Ovary (tissue), 9 donors: ENCODE data around the gene RAG1. TPM values are rescaled to one million over a fixed set of nuclear protein-coding genes. Genes with fewer than 3 reads are reported as not detected.

Experiments used
- DNase-seq, 5 donors: peaks; one replicate each; pipeline ENCODE4 v3.0.0-alpha.2; 2019 to 2020
- H3K27ac ChIP-seq, 2 donors: fragments of 200-600 bp; one replicate each; pipeline versions ENCODE4 v1.5.1 to v1.8.0; 2019 to 2022
- H3K27me3 ChIP-seq: fragments of 200-600 bp; one replicate; pipeline ENCODE4 v1.8.0; 2022
- H3K36me3 ChIP-seq: fragments of 200-600 bp; sonication (generic); one replicate; pipeline ENCODE4 v1.5.1; 2019
- H3K4me1 ChIP-seq: one replicate; pipeline ENCODE4 v1.8.1; 2013; ENCODE audit warnings: mild to moderate bottlenecking, moderate library complexity; ENCODE audit not compliant: insufficient read depth
- H3K4me3 ChIP-seq: fragments of 200-600 bp; sonication (generic); one replicate; pipeline ENCODE4 v1.5.1; 2017
- H3K9me3 ChIP-seq, 2 donors: fragments of 200-600 bp in 1 of 2; sonication (generic) in 1 of 2; one replicate each; pipeline versions ENCODE4 v1.5.1 to v1.8.1; 2013 to 2019; ENCODE audit warnings: mild to moderate bottlenecking in 1 of 2, moderate library complexity in 1 of 2
- EP300 ChIP-seq: sonication (generic); formaldehyde crosslinking; IDR thresholded peaks from one replicate; pipeline ENCODE4 v1.6.1; 2017; ENCODE audit warnings: antibody characterized with exemption
- POLR2A ChIP-seq: fragments of 450-650 bp; IDR thresholded peaks from one replicate; pipeline ENCODE4 v1.6.1; 2017; ENCODE audit warnings: antibody characterized with exemption, mild to moderate bottlenecking, moderate library complexity
- WGBS, 3 donors: extraction: QIAGEN DNeasy Blood & Tissue Kit in 1 of 3; methylation state at CpG; one replicate each; pipeline versions ENCODE4 v1.1.5 to v1.1.7; 2013 to 2017; 5-methylcytosine and 5-hydroxymethylcytosine counted together
- intact Hi-C, 4 donors: fragments of 100-400 bp; cut with DNase I; formaldehyde crosslinking; loops; one replicate each; pipeline versions ENCODE4 v1.11.0 to v1.15.1; 2022 to 2023
- polyA plus RNA-seq, 2 donors: library from polyadenylated mRNA; stranded (reverse); fragments of 200-250 nt in 1 of 2; fragments of 350-450 nt in 1 of 2; fragmentation: Illumina TruSeq in 1 of 2; extraction: RNeasy Lipid Tissue Mini Kit (QIAGEN cat#74804) in 1 of 2; gene quantifications; one replicate each; pipeline ENCODE4 v1.2.3, GENCODE V29; 2013 to 2014
- total RNA-seq, 7 donors: library from RNA; depleted of rRNA in 2 of 7; stranded (reverse); fragments of >200 nt in 2 of 7; fragmentation: NEBNext Ultra II Directional in 3 of 7; extraction: Animal tissue kit (Norgen Biotek cat#: 25700) in 3 of 7; gene quantifications; one replicate each; pipeline versions ENCODE4 v1.1.0 to v1.2.4, GENCODE V29; 2016 to 2023
- TF ChIP-seq, protein P1 (sequence below), 3 donors: fragments of 450-650 bp in 2 of 3; fragments of 200-600 bp in 1 of 3; IDR thresholded peaks; one replicate each; pipeline versions ENCODE4 v1.5.1 to v1.8.0; 2016 to 2022; ENCODE audit warnings: antibody characterized with exemption in 3 of 3, mild to moderate bottlenecking in 1 of 3
- donor health status: DM: no; HTN: no; CAD: no; lungs with moderate emphysema.
- donor health status: DM: no; HTN: no; CAD: no.
- donor health status: Bipolar disorder and iron deficiency.
- donor health status: DM: yes; HTN: yes; CAD: no.
- donor health status: DM: no; HTN: no; CAD: no.
- donor health status: DM: yes; HTN: yes; CAD: no.

Gene RAG1
- total and polyA plus RNA-seq, 9 donors, result 0.18 to 1.3 (median 0.40) TPM

DNA sequence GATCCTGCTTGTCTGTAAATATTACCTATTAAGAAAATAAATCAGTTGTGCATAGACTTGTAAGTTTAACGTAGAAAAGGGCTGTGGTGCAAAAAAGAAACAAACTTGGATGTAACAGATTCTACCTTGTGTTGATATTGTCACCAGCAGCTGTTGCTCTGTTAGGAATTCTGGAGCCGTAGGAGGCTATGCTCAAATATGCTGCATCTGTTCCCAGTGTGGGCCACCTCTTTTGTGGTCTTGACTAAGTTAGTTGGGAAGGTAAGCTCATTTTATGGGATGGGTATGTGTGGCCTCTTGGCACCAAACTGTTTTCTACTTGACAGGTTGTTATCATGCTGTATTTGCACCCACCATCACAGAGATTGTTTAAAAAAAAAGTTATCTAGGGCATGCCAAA lies 59.7 kb downstream of the RAG1 start:
- Histone ChIP-seq H3K27me3 (no peaks in the 10 kb centered on the region), H3K9me3 (no peaks in the 10 kb centered on the region), H3K4me1 (no peaks in the 10 kb centered on the region), H3K36me3 (no peaks in the 10 kb centered on the region), H3K4me3 (no peak overlapping the region), H3K27ac (no peak overlapping the region)
- no peak for DNase-seq
- intact Hi-C loops, result loop anchor here in 2 of 4 donors (5.0 to 10.0 kb wide), 2 partner anchors 63 to 850 kb away; partner anchors contain the start of gene RAG1 (in 1 of the 2)
- 34 to 44% (median 43%) methylated on average over 2 of the region's 2 CpGs for WGBS, 3 donors
- TF ChIP-seq EP300, result no peak
- TF ChIP-seq, protein P1, sequence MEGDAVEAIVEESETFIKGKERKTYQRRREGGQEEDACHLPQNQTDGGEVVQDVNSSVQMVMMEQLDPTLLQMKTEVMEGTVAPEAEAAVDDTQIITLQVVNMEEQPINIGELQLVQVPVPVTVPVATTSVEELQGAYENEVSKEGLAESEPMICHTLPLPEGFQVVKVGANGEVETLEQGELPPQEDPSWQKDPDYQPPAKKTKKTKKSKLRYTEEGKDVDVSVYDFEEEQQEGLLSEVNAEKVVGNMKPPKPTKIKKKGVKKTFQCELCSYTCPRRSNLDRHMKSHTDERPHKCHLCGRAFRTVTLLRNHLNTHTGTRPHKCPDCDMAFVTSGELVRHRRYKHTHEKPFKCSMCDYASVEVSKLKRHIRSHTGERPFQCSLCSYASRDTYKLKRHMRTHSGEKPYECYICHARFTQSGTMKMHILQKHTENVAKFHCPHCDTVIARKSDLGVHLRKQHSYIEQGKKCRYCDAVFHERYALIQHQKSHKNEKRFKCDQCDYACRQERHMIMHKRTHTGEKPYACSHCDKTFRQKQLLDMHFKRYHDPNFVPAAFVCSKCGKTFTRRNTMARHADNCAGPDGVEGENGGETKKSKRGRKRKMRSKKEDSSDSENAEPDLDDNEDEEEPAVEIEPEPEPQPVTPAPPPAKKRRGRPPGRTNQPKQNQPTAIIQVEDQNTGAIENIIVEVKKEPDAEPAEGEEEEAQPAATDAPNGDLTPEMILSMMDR (IDR thresholded peaks at IDR 0.05), result no peak
- no peak for TF ChIP-seq POLR2A

DNA sequence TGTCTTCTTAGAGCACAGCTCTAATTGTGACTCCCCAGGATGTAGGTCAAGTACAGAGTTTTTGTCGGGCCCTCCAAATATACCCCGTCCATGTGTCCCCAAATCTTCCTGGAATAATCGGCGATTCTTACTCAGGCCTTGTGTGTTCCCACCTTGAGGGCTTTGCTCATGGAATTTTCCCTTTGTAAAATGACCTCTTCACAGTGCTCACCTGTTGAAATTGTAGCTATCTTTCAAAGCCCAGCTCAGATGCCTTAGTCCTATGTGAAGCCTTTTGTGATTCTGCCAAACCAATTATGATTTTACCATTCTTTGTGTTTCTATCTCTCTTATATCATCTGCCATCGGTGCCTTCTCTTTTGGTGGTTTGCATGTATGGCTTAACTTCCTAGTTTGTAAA lies 60.3 kb downstream of the RAG1 start:
- Histone ChIP-seq H3K9me3 (no peaks in the 10 kb centered on the region), H3K27ac (no peak overlapping the region), H3K4me1 (no peaks in the 10 kb centered on the region), H3K27me3 (no peaks in the 10 kb centered on the region), H3K4me3 (no peak overlapping the region), H3K36me3 (no peaks in the 10 kb centered on the region)
- 96% methylated on average over 5 of the region's 5 CpGs for WGBS, 3 donors
- no peak for DNase-seq
- TF ChIP-seq EP300 (no peak), POLR2A (no peak)
- TF ChIP-seq, protein P1 (IDR thresholded peaks at IDR 0.05), result no peak
- intact Hi-C loops, result loop anchor here in 2 of 4 donors (5.0 to 10.0 kb wide), 2 partner anchors 63 to 851 kb away; partner anchors contain the start of gene RAG1 (in 1 of the 2)

DNA sequence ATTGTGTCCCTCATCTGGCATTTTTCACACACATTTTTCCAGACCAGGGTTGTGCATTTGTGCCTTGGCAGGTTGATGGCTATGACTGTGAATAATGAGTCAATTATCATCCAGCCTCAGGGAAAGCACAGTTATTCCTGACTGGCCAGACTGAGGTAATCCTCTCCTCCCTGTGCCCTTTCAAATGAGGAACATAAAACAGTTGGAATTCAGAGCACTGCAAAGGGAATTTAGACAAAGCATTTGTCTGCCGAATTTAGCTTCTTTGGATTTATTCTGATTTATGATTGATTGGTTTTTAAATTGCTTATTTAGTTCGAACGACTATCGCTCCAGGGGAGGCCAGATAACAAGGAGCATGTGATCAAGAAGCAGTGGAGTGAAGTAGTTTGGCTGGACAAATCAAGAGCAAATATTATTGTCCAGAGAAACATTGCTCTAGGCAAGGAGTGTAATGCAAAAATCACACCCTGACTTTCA lies 61.0 kb downstream of the RAG1 start:
- Histone ChIP-seq H3K27ac (no peak overlapping the region), H3K9me3 (no peaks in the 10 kb centered on the region), H3K36me3 (no peaks in the 10 kb centered on the region), H3K4me3 (no peak overlapping the region), H3K4me1 (no peaks in the 10 kb centered on the region), H3K27me3 (no peaks in the 10 kb centered on the region)
- no peak for DNase-seq
- intact Hi-C loops, result loop anchor here in 2 of 4 donors (5.0 to 10.0 kb wide), 2 partner anchors 64 to 852 kb away; partner anchors contain the start of gene RAG1 (in 1 of the 2)
- TF ChIP-seq, protein P1 (IDR thresholded peaks at IDR 0.05), result no peak
- TF ChIP-seq EP300 (no peak), POLR2A (no peak)
- 57 to 79% (median 78%) methylated on average over 4 of the region's 4 CpGs for WGBS, 3 donors

Other genes with a start within 250 kb of the RAG1 start
- gene TRAF6, start 57.7 kb upstream of the RAG1 start, total RNA-seq, result 10 to 100 TPM in 6 of 7 donors, 1 to 10 TPM in 1; 8.7 to 16.4 (median 13.9) TPM
- gene TRAF6, start 57.7 kb upstream of the RAG1 start, polyA plus RNA-seq, result 10 to 100 TPM in 1 of 2 donors, 1 to 10 TPM in 1; 4.9 to 18.2 TPM
- gene IFTAP, start 26.5 kb downstream of the RAG1 start, total RNA-seq, result 10 to 100 TPM; 16.4 to 42.0 (median 23.1) TPM
- gene IFTAP, start 26.5 kb downstream of the RAG1 start, polyA plus RNA-seq, result 10 to 100 TPM; 25.9 to 30.2 TPM
- not detected for gene RAG2, start 30.2 kb downstream of the RAG1 start, total RNA-seq
- gene RAG2, start 30.2 kb downstream of the RAG1 start, polyA plus RNA-seq, result not detected